ENCODE data around the gene PSMB5.

PSMB5 gene

GRCh38 chr14:23071921-23072539 is 37.3 kb upstream of the PSMB5 start:
- no peak for TF ChIP-seq CTCF (IDR thresholded peaks at IDR 0.05; ENCODE audit: low read depth, low read length)
- peak overlapping the region; percentile 97 for H3K4me3 ChIP-seq (ENCODE audit: low read depth, low read length)

- peak overlapping the region; percentile 97 for H3K4me3 ChIP-seq (ENCODE audit: low read depth, low read length)
- TF ChIP-seq CTCF (IDR thresholded peaks at IDR 0.05; ENCODE audit: low read depth, low read length), result no peak
Observed at GRCh38 chr14:23071244-23071920, 36.7 kb upstream of the PSMB5 start.

GRCh38 chr14:23070262-23071129 is 35.8 kb upstream of the PSMB5 start:
- H3K4me3 ChIP-seq (ENCODE audit: low read depth, low read length), result peak overlapping the region; percentile 97
- TF ChIP-seq CTCF (IDR thresholded peaks at IDR 0.05; ENCODE audit: low read depth, low read length), result no peak

- H3K4me3 ChIP-seq (ENCODE audit: low read depth, low read length), result peak overlapping the region; percentile 32; the same call in 1 of the 2 replicates
- TF ChIP-seq CTCF (IDR thresholded peaks at IDR 0.05; ENCODE audit: low read depth, low read length), result no peak
Observed at GRCh38 chr14:23069413-23069806, 34.7 kb upstream of the PSMB5 start.

GRCh38 chr14:23068789-23069412 is 34.2 kb upstream of the PSMB5 start:
- TF ChIP-seq CTCF (IDR thresholded peaks at IDR 0.05; ENCODE audit: low read depth, low read length), result peak; percentile 99
- H3K4me3 ChIP-seq (ENCODE audit: low read depth, low read length), result peak overlapping the region; percentile 17; the same call in 1 of the 2 replicates

GRCh38 chr14:23067847-23068788 is 33.4 kb upstream of the PSMB5 start:
- H3K4me3 ChIP-seq (ENCODE audit: low read depth, low read length), result peak overlapping the region; percentile 17; the same call in 1 of the 2 replicates

More at GRCh38 chr14:23067847-23068788, 33.4 kb upstream of the PSMB5 start:
- TF ChIP-seq CTCF (IDR thresholded peaks at IDR 0.05; ENCODE audit: low read depth, low read length), result no peak

All from WI38 (cell line).